HG03139 (cell line): ENCODE measurements around the gene HNMT.
"Not testable (repeated sequence)": the region's sequence is repeated elsewhere in the genome, so short reads cannot be mapped to it uniquely, and the experiment has no call there.

ENCODE experiments used
- ATAC-seq: cut with Tn5 transposase; IDR thresholded peaks from one replicate; pipeline ENCODE4 v1.9.1; 2021; ENCODE audit not compliant: unreplicated experiment

HNMT gene

DNA sequence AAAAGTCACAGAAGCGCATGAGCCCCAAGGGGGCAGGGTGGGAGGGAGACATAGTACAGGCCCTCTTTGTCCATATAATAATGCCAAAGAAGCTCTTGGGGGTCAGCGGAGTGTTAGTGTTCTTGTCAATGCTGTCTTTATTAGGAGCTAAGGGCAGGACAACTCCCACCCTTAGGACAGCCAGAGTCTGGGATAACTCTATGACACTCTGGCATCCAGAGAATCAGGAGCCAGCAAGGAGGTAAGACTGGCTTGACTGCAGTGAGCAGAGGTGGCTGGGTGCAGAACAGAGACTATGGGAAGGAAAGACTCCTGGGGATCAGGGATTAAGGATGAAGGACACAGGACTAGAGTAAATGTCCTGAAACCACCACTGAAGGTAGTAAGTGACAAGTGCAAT, 19.0 kb upstream of the HNMT start:
- ATAC-seq = no peak

DNA sequence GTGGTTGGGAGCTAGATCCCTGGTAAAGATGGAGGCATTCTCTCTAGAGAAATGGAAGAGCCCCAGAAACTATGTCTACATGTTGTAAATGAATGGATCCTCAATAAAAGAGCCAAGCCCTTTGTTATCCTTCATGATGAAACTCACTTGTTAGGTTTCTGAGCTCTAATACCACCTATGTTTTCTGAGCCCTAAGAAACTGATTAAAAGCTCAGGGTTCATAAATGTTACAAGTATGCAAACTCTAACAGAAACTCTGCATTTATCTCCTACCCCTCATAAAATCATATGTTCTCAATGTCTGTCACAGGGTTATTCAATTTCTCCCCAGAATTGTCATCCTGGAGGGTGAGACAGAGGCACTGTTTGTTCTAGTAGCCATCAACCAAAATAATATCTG, 18.0 kb upstream of the HNMT start:
- ATAC-seq = no peak

GRCh38 chr2:137947032-137947727, 17.1 kb upstream of the HNMT start:
- ATAC-seq = no peak

DNA sequence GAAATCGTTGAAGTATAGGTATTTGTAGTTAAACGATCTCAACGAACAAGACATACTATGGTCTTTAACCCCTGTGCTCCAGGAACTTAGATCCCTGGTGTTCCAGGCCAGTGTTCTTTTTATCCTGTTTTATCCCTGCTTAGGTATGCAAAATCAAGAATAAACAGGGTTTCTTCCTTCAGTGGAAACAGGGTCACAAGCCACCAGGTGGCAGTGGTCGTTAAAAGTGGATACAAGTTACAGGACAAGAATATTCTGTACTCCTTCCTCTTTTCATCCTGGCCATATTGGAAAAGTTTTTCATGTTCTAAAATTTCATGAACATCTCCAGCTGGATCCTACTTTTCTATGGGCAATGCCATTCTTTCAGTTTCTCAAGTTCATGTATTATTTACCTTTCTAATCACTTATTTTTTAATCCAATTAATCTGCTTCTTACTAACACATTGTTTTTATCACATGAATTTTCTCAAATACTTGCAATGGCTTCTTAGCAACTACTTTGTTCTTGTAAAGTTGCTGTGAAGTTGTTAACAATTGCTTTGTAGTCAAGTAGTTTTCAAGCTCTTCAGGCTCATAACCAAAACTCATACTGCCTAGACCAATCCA, 16.4 kb upstream of the HNMT start:
- ATAC-seq = no peak

DNA sequence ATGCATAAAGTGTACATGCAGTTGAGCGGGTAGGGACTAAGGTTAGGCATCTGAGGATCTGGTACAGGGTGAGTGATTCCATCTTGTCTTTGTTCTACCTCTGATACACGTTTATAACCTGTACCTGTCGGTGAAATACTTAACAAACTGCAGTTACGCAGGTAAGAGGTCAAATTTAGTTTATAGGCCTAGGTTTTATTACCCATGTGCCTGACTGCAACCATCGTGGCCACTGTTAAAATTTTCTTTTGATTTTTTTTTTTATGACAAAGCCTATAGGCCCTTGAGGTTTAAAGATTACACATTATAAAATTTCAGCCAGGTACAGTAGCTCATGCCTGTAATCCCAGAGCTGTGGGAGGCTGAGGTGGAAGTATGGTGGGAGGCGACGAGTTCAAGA, 15.4 kb upstream of the HNMT start:
- ATAC-seq = no peak

GRCh38 chr2:137950238-137950637, 14.0 kb upstream of the HNMT start:
- ATAC-seq = no peak

GRCh38 chr2:137951586-137951985, 12.7 kb upstream of the HNMT start:
- ATAC-seq = no peak

GRCh38 chr2:137952586-137953129, 11.6 kb upstream of the HNMT start:
- no peak for ATAC-seq

DNA sequence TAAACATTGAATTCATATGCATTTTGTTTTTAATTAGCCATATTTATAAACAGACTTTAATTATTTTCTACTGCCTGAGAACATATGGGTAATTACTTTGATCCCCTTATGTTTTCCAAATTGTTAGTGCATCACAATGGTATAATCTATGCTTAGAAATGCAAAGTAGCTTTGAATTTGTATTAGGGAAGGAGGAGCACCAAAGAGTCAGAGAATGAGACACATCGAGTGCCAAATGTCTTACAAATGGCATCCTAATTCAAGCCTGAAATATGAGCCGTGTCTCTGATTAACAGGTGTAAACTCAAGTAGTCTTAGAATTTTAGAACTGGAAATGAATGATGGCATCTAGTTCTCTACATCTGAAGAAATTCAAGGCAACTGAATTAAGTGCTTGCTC, 8.7 kb upstream of the HNMT start:
- no peak for ATAC-seq

- no peak for ATAC-seq
Measured at GRCh38 chr2:137957033-137957432, 7.2 kb upstream of the HNMT start.

DNA sequence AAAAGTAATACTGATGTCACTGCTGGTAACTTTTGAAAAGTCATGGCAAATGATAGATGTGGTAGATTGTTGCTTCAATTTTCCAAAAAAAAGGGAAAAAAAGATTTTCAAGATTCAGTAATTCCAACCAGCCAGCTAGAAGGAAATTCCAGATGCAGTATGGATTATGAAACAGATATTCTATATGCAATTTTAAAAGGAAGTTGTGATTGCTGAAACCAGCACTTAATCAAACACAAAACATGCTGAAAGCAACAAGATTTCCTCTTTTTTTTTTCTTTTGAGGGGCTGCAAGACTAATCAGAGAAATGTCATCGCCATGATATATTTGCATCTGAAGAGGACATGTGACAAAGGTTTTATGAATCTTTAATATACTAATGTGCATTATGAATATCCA, 5.1 kb upstream of the HNMT start:
- ATAC-seq = no peak

DNA sequence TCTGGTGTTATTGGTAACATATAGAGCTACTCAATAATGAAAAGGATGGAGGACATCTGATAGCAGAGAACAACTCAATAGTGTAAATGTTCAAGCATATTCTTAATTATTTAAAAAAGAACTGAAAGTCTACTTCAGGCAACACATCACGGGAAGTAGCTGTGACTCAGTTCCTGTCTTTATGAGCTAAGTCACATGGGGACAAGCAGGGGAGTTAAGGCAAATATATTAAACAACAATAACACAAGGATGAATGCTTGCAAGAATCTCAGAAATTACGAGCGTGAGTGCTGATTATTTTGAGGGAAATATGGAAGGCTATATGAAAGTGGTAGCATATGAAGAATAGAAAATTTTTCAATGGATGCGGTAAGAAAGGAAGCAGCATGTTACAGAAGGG, 4.0 kb upstream of the HNMT start:
- ATAC-seq = no peak

DNA sequence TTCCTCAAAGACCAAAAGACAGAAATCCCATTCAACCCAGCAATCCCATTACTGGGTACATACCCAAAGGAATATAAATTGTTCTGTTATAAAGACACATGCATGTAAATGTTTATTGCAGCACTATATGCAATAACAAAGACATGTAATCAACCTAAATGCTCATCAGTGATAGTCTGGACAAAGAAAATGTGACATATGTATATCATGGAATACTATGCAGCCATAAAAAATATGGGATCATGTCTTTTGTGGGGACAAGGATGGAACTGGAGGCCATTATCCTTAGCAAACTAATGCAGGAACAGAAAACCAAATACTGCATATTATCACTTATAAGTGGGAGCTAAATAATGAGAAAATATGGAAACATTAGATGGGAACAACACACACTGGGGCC, 2.7 kb upstream of the HNMT start:
- no peak for ATAC-seq

DNA sequence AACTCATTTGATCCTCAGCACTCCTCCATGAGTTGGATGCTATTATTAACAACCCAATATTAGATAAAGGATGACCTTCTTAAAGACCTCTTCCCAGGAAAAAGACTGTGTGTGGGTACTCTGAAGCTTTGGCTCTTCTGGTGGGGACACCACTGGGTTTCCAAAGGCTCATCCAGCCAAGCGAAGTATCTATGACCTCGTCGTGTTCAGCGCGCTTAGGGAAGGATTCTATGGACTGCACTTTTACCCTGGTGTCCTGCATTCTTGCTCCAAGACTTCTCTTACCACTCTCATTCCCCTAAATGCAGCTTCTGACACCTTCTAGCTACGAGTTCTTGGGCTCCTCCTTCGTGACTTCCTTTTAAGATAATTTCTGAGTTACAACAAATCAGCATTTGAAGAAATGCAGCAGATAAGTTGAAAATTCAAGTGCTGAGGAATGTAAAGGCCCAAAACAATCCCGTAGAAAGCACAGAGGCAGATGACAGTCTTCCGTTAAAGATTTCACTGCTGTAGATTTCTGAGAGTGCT, 673 bp upstream of the HNMT start:
- no peak for ATAC-seq

DNA sequence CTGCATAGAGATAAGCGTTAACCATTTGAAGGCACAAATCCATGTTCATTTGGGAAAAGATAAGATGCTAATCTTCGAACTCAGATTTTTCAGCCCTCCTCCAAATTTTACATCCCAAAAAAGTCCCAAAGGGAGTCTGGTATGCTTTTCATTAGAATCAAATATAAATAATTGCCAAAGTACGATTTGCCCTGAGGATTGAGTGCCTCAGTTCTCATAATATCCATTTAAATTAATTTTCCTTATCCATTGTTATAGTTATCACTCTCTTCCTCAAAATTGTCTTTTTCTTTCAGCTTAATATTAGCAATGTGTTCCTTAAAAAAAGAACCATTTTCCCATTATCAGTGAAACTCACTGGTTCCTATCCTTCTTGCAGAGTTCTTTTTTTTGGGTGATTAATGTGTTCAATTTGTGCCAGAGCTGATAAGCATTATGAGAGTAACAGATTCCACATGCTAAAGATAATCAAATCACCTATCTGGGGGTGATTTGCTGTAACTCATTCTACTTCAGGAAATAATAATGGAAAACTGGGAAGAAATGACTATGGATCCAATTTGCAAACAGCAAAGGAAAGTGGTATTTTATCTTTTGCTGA, 686 bp downstream of the HNMT start:
- no peak for ATAC-seq

- no peak for ATAC-seq
Measured at GRCh38 chr2:137966043-137966442, 1.8 kb downstream of the HNMT start.

GRCh38 chr2:137967042-137967441, 2.8 kb downstream of the HNMT start:
- ATAC-seq = no peak

- no peak for ATAC-seq
Measured at GRCh38 chr2:137968477-137969417, 4.5 kb downstream of the HNMT start.

DNA sequence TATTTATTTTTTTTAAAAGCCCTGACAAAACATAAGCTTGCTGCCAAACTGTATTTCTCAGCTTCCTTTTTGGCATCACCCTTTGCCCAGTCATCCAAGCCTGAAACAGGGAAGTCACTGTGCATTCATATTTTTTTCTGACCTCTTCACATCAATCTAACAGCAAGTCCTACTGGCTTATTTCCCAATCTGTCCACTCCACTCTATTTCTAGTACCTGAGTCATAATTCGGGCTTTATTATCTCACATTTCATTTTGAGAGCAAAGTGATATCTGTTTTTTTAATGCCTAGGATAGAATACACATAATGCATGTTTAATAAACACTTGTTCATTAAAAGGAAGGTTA, 5.1 kb downstream of the HNMT start:
- ATAC-seq = no peak

- no peak for ATAC-seq
Measured at GRCh38 chr2:137969876-137970275, 5.6 kb downstream of the HNMT start.

DNA sequence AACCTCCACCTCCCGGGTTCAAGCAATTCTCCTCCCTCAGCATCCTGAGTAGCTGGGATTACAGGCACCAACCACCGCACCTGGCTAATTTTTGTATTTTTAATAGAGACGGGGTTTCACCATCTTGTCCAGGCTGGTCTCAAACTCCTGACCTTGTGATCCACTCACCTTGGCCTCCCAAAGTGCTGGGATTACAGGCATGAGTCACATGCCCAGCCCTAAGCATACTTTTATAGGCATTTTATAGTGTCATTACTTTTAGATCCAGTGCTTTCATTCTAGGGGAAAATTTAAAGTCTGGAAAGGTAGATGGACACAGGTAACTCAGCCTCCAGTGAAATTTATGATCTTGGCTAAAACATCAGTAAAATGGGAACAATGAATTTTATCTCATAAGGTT, 7.0 kb downstream of the HNMT start:
- not testable (repeated sequence) for ATAC-seq
